Lung (tissue), 12 donors: ENCODE results near the gene AMBRA1. TPM values are rescaled to one million over a fixed set of nuclear protein-coding genes. Genes with fewer than 3 reads are reported as not detected.
"Not testable (repeated sequence)": the region's sequence is repeated elsewhere in the genome, so short reads cannot be mapped to it uniquely, and the experiment has no call there.

Source experiments
- ATAC-seq: fragments of 200-7000 bp; cut with Tn5 transposase; one replicate; pipeline ENCODE4 v1.9.1; 2020; ENCODE audit warnings: moderate number of reproducible peaks; ENCODE audit not compliant: insufficient read depth, low FRiP score
- DNase-seq, 3 donors: peaks; one replicate each; pipeline ENCODE4 v3.0.0-alpha.2; 2013 to 2017
- H3K27ac ChIP-seq, 2 donors: one replicate each; pipeline ENCODE4 v1.5.1; 2013; ENCODE audit warnings: mild to moderate bottlenecking in 2 of 2, moderate library complexity in 2 of 2, control low read depth in 1 of 2, inconsistent platforms in 1 of 2, low read depth in 1 of 2, low read length in 1 of 2
- H3K27me3 ChIP-seq, 3 donors: one replicate each; pipeline ENCODE4 v1.5.1; 2013; ENCODE audit warnings: low read length in 2 of 3; ENCODE audit not compliant: control insufficient read depth in 3 of 3, insufficient read depth in 3 of 3
- H3K36me3 ChIP-seq, 4 donors: one replicate each; pipeline ENCODE4 v1.5.1; 2013; ENCODE audit warnings: low read length in 4 of 4, mild to moderate bottlenecking in 1 of 4, moderate library complexity in 1 of 4; ENCODE audit not compliant: control insufficient read depth in 4 of 4, insufficient read depth in 4 of 4
- H3K4me1 ChIP-seq, 5 donors: one replicate each; pipeline ENCODE4 v1.5.1; 2013; ENCODE audit warnings: low read length in 5 of 5, mild to moderate bottlenecking in 2 of 5, moderate library complexity in 1 of 5; ENCODE audit not compliant: control insufficient read depth in 5 of 5, insufficient read depth in 5 of 5
- H3K4me3 ChIP-seq: one replicate; pipeline ENCODE4 v1.5.1; 2013; ENCODE audit warnings: mild to moderate bottlenecking, control low read depth, moderate library complexity
- H3K9ac ChIP-seq, 2 donors: one replicate each; pipeline ENCODE4 v1.5.1; 2013; ENCODE audit warnings: low read length in 2 of 2, control low read depth in 1 of 2; ENCODE audit not compliant: insufficient read depth in 1 of 2
- H3K9me3 ChIP-seq, 4 donors: one replicate each; pipeline ENCODE4 v1.5.1; 2013; ENCODE audit warnings: low read length in 3 of 4, mild to moderate bottlenecking in 1 of 4, moderate library complexity in 1 of 4; ENCODE audit not compliant: control insufficient read depth in 4 of 4, insufficient read depth in 3 of 4
- WGBS, 2 donors: extraction: QIAGEN DNeasy Blood & Tissue Kit; methylation state at CpG; one replicate each; pipeline ENCODE4 v1.1.7; 2013; 5-methylcytosine and 5-hydroxymethylcytosine counted together
- polyA plus RNA-seq, 2 donors: library from polyadenylated mRNA; stranded (reverse); fragments of 200-250 nt; gene quantifications; one replicate each; pipeline ENCODE4 v1.2.1, GENCODE V29; 2013
- total RNA-seq, 2 donors: library from RNA; depleted of rRNA in 1 of 2; stranded (reverse); fragments of >200 nt in 1 of 2; gene quantifications; one replicate each; pipeline ENCODE4 v1.2.1, GENCODE V29; 2014 to 2021
- TF ChIP-seq, protein P1 (sequence below): IDR thresholded peaks from 2 replicates; pipeline ENCODE4 v1.5.1; 2012; ENCODE audit warnings: mild to moderate bottlenecking; ENCODE audit errors: control extremely low read depth, extremely low read depth
- donor health status: control.
- donor health status: control.
- donor health status: Bipolar disorder and iron deficiency.
- donor health status: healthy.
- donor health status: DM: yes; HTN: yes; CAD: no.

Gene AMBRA1
- total and polyA plus RNA-seq, 4 donors: 7.4 to 41.2 (median 23.7) TPM

DNA sequence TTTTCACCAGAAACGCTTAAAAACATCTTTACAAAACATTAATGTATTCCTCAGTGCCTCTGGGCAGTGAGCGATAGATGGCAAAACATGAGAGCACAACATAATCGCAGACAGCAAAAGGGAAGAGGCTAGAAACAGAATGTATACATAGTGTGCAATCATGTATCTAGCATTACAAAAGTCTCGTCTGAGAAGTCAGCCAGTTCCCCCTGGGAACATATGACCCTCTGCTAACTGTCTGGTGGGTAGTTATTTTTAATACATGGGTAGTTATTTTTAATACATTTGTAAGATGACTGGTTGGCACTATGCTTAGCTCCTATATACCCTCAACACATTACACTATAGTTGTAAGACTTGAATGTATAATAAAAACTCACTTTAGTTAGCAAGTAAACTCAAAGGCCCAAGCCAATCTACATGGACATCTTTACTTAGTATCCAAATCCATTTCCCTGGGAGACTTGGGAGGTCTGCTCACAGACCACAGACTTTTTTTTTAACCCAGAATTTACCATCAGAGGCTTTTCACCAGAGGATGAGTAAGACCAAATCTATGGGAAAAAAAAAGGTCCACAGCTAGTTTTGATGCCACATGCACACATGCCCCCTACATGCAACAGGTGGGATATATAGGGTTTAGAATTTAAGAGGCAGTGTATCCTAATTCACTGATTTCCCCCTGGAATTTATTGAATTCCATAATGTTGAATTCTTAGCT, 71.7 kb downstream of the AMBRA1 start:
- no peaks in the 10 kb centered on the region for H3K36me3 ChIP-seq
- no peak overlapping the region for H3K27ac ChIP-seq
- no peaks in the 10 kb centered on the region for H3K9me3 ChIP-seq
- DNase-seq: no peak
- H3K9ac ChIP-seq: no peak overlapping the region
- H3K4me3 ChIP-seq: no peak overlapping the region
- TF ChIP-seq, protein P1, sequence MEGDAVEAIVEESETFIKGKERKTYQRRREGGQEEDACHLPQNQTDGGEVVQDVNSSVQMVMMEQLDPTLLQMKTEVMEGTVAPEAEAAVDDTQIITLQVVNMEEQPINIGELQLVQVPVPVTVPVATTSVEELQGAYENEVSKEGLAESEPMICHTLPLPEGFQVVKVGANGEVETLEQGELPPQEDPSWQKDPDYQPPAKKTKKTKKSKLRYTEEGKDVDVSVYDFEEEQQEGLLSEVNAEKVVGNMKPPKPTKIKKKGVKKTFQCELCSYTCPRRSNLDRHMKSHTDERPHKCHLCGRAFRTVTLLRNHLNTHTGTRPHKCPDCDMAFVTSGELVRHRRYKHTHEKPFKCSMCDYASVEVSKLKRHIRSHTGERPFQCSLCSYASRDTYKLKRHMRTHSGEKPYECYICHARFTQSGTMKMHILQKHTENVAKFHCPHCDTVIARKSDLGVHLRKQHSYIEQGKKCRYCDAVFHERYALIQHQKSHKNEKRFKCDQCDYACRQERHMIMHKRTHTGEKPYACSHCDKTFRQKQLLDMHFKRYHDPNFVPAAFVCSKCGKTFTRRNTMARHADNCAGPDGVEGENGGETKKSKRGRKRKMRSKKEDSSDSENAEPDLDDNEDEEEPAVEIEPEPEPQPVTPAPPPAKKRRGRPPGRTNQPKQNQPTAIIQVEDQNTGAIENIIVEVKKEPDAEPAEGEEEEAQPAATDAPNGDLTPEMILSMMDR: no peak
- no peaks in the 10 kb centered on the region for H3K27me3 ChIP-seq
- WGBS, 2 donors: 39 to 79% methylated on average over 4 of the region's 4 CpGs
- peaks cover 0 to 36% (median 0%) of the 10 kb centered on the region in 5 donors for H3K4me1 ChIP-seq
- ATAC-seq: no peak

DNA sequence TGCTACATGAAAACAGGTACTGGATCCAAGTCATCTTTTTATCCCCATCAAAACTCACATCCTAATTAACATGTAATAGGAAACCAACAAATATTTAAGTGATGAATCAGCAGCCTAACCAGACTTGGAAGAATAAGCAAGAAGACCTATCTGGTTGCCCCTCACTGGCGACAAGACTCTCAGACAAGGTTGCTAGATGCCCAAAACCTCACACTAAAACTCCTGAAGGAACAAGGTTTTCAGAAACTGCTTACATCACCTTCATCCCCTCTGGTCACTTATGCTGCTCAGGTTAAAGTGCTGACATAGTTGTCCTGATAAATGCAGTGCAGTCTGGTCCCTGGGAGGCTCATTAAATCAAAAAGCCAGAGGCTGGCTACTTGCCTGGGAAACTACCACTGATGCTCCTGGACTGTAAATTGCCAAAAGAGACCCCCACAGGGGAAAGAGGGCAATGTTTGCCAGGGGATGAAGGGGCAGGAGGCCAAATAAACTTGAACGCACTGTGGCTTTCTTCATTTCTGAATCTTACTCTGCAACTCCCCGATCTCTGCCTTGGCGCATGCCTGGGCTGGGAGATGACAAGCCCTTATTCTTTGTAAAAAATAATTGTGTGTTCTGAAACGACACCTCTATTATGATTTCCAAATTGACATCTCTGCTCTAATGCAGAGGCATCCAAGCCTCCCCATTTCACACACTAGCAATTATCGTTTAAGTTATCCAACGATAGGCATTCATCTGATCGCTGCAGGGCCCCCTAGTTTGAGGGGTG, 72.7 kb downstream of the AMBRA1 start:
- Histone ChIP-seq H3K4me3 (no peak overlapping the region), H3K27me3 (no peaks in the 10 kb centered on the region), H3K9me3 (no peaks in the 10 kb centered on the region), H3K27ac (no peak overlapping the region), H3K36me3 (peaks cover 0 to 2% (median 0%) of the 10 kb centered on the region in 4 donors), H3K4me1 (peaks cover 0 to 36% (median 0%) of the 10 kb centered on the region in 5 donors), H3K9ac (no peak overlapping the region)
- TF ChIP-seq, protein P1: no peak
- ATAC-seq (no peak), DNase-seq (no peak)
- WGBS, 2 donors: 93 to 94% methylated on average over 8 of the region's 8 CpGs

- H3K27me3 ChIP-seq: no peaks in the 10 kb centered on the region
- H3K4me3 ChIP-seq: no peak overlapping the region
- peaks cover 0 to 2% (median 0%) of the 10 kb centered on the region in 4 donors for H3K36me3 ChIP-seq
- peaks cover 0 to 31% (median 0%) of the 10 kb centered on the region in 5 donors for H3K4me1 ChIP-seq
- 92 to 93% methylated on average over 3 of the region's 3 CpGs for WGBS, 2 donors
- DNase-seq: no peak
- no peak for ATAC-seq
- no peaks in the 10 kb centered on the region for H3K9me3 ChIP-seq
- no peak overlapping the region for H3K9ac ChIP-seq
- no peak overlapping the region for H3K27ac ChIP-seq
- TF ChIP-seq, protein P1: no peak
Observed at GRCh38 chr11:46519351-46519750, 74.5 kb downstream of the AMBRA1 start.

- H3K27ac ChIP-seq, ATAC-seq, DNase-seq, H3K4me3 ChIP-seq, H3K9ac ChIP-seq, H3K36me3 ChIP-seq, H3K9me3 ChIP-seq, H3K27me3 ChIP-seq: not testable (repeated sequence)
- WGBS, 2 donors: 59 to 84% methylated on average over 7 of the region's 7 CpGs
- peaks cover 0 to 27% (median under 1%) of the 10 kb centered on the region in 5 donors for H3K4me1 ChIP-seq
Observed at GRCh38 chr11:46518928-46519327, 74.9 kb downstream of the AMBRA1 start.
